ENCODE data around the gene TMEM62.

GRCh38 chr15:43118829-43119228 lies 14.6 kb upstream of the TMEM62 start:
- TF ChIP-seq CTCF (IDR thresholded peaks at IDR 0.05) (no peak), POLR2A (IDR thresholded peaks at IDR 0.05) (no peak), POLR2AphosphoS5 (IDR thresholded peaks at IDR 0.05) (no peak)
